ENCODE data around the gene TNP1.

- no peak for TF ChIP-seq CTCF (IDR thresholded peaks at IDR 0.05)
- TF ChIP-seq POLR2A (IDR thresholded peaks at IDR 0.05): no peak
These were observed 40.1 kb downstream of the TNP1 start for GRCh38 chr2:216819766-216820165.

All from uterus (tissue), 2 donors.